Stomach (tissue), 9 donors: Measurements from ENCODE around the gene HOXD4. TPM values are rescaled to one million over a fixed set of nuclear protein-coding genes. Genes with fewer than 3 reads are reported as not detected.

Experiments
- DNase-seq, 2 donors: peaks; one replicate each; pipeline versions ENCODE4 v3.0.0 to v3.0.0-alpha.2; 2013 to 2019
- H3K27ac ChIP-seq, 5 donors: fragments of 200-600 bp in 4 of 5; sonication (generic) in 4 of 5; one replicate each; pipeline ENCODE4 v1.5.1; 2013 to 2019; ENCODE audit warnings: mild to moderate bottlenecking in 1 of 5, moderate library complexity in 1 of 5
- H3K27me3 ChIP-seq, 3 donors: fragments of 200-600 bp; sonication (generic); one replicate each; pipeline ENCODE4 v1.5.1; 2017 to 2019; ENCODE audit warnings: mixed run types in 1 of 3
- H3K36me3 ChIP-seq, 4 donors: fragments of 200-600 bp; sonication (generic); 1 replicate in 3 of 4; 2 replicates in 1 of 4; pipeline ENCODE4 v1.5.1; 2016 to 2019
- H3K4me1 ChIP-seq, 4 donors: fragments of 200-600 bp; sonication (generic); one replicate each; pipeline ENCODE4 v1.5.1; 2016 to 2019
- H3K4me3 ChIP-seq, 4 donors: fragments of 200-600 bp; sonication (generic) in 3 of 4; one replicate each; pipeline ENCODE4 v1.5.1; 2016 to 2019; ENCODE audit warnings: mild to moderate bottlenecking in 1 of 4
- H3K9me3 ChIP-seq, 4 donors: fragments of 200-600 bp; sonication (generic); one replicate each; pipeline ENCODE4 v1.5.1; 2016 to 2019
- CTCF ChIP-seq, 7 experiments: fragments of 450-650 bp in 4 of 7; fragments of 200-600 bp in 3 of 7; sonication (generic) in 3 of 7; IDR thresholded peaks; one replicate each; pipeline ENCODE4 v1.5.1; 2016 to 2019; ENCODE audit warnings: antibody characterized with exemption in 7 of 7, control low read depth in 2 of 7, mild to moderate bottlenecking in 1 of 7
- EP300 ChIP-seq: sonication (generic); formaldehyde crosslinking; IDR thresholded peaks from one replicate; pipeline ENCODE4 v1.6.1; 2017; ENCODE audit warnings: antibody characterized with exemption
- POLR2A ChIP-seq, 4 donors: fragments of 450-650 bp; IDR thresholded peaks; one replicate each; pipeline ENCODE4 v1.6.1; 2016; ENCODE audit warnings: antibody characterized with exemption in 4 of 4, control low read depth in 2 of 4, mild to moderate bottlenecking in 1 of 4, moderate library complexity in 1 of 4
- POLR2AphosphoS5 ChIP-seq, 3 donors: sonication (generic); formaldehyde crosslinking; IDR thresholded peaks; one replicate each; pipeline ENCODE4 v1.6.1; 2016; ENCODE audit warnings: antibody characterized with exemption in 3 of 3
- WGBS, 5 donors: extraction: QIAGEN DNeasy Blood & Tissue Kit in 3 of 5; methylation state at CpG; one replicate each; pipeline versions ENCODE4 v1.1.5 to v1.1.7; 2013 to 2018; 5-methylcytosine and 5-hydroxymethylcytosine counted together
- intact Hi-C: fragments of 100-400 bp; cut with DNase I; formaldehyde crosslinking; loops from one replicate; pipeline ENCODE4 v1.15.1; 2023; ENCODE audit warnings: low total_unique reads
- polyA plus RNA-seq, 3 donors: library from polyadenylated mRNA; stranded (reverse); fragments of 200-250 nt; gene quantifications; one replicate each; pipeline ENCODE4 v1.2.3, GENCODE V29; 2013
- total RNA-seq, 5 donors: library from RNA; depleted of rRNA; stranded (reverse); fragments of >200 nt; gene quantifications; one replicate each; pipeline versions ENCODE4 v1.1.0 to v1.2.3, GENCODE V29; 2014 to 2016
- donor health status: healthy with polysubstance abuse.
- donor health status: Bipolar disorder and iron deficiency.
- donor health status: healthy.

HOXD4 gene
- total and polyA plus RNA-seq, 8 donors, result 0.25 to 9.6 (median 1.6) TPM; not detected in 4

- Histone ChIP-seq H3K27me3 (peaks cover 44 to 100% (median 99%) of the 10 kb centered on the region in 3 donors), H3K27ac (no peak overlapping the region), H3K36me3 (no peaks in the 10 kb centered on the region), H3K4me1 (peaks cover 12 to 65% (median 37%) of the 10 kb centered on the region in 4 donors), H3K9me3 (peaks cover 0 to 14% (median 3%) of the 10 kb centered on the region in 4 donors), H3K4me3 (peak overlapping the region in 2 of 4 donors; percentile 2 to 6)
- intact Hi-C loops, result no loop called here
- 7 to 28% (median 10%) methylated on average over 19 to 44 of the region's 44 CpGs for WGBS, 5 donors
- TF ChIP-seq CTCF (IDR thresholded peaks at IDR 0.05) (no peak), EP300 (no peak), POLR2A (IDR thresholded peaks at IDR 0.05) (no peak), POLR2AphosphoS5 (IDR thresholded peaks at IDR 0.05) (no peak)
- no peak for DNase-seq
Measured at GRCh38 chr2:176159663-176160250, 8.4 kb downstream of the HOXD4 start.

- H3K27me3 ChIP-seq, result peaks cover 46 to 100% (median 100%) of the 10 kb centered on the region in 3 donors
- H3K4me3 ChIP-seq, result peak overlapping the region in 2 of 4 donors; percentile 6 to 15
- intact Hi-C loops, result no loop called here
- TF ChIP-seq EP300 (no peak), POLR2A (IDR thresholded peaks at IDR 0.05) (no peak), CTCF (IDR thresholded peaks at IDR 0.05) (no peak), POLR2AphosphoS5 (IDR thresholded peaks at IDR 0.05) (no peak)
- DNase-seq, result peak in 1 of 2 donors; percentile 68
- peaks cover 0 to 20% (median 3%) of the 10 kb centered on the region in 4 donors for H3K9me3 ChIP-seq
- H3K4me1 ChIP-seq, result peaks cover 12 to 72% (median 41%) of the 10 kb centered on the region in 4 donors
- no peak overlapping the region for H3K27ac ChIP-seq
- no peaks in the 10 kb centered on the region for H3K36me3 ChIP-seq
- WGBS, 5 donors, result 6 to 27% (median 11%) methylated on average over 32 to 50 of the region's 50 CpGs
Measured at GRCh38 chr2:176160251-176160985, 9.1 kb downstream of the HOXD4 start.

- Histone ChIP-seq H3K27me3 (peaks cover 46 to 100% (median 100%) of the 10 kb centered on the region in 3 donors), H3K36me3 (no peaks in the 10 kb centered on the region), H3K4me1 (peaks cover 12 to 74% (median 42%) of the 10 kb centered on the region in 4 donors), H3K27ac (no peak overlapping the region), H3K9me3 (peaks cover 0 to 20% (median 3%) of the 10 kb centered on the region in 4 donors), H3K4me3 (no peak overlapping the region)
- WGBS, 5 donors, result 13 to 26% (median 17%) methylated on average over 21 to 22 of the region's 22 CpGs
- DNase-seq, result no peak
- intact Hi-C loops, result no loop called here
- no peak for TF ChIP-seq EP300
- TF ChIP-seq POLR2AphosphoS5 (IDR thresholded peaks at IDR 0.05), result no peak
- TF ChIP-seq CTCF (IDR thresholded peaks at IDR 0.05), result no peak
- TF ChIP-seq POLR2A (IDR thresholded peaks at IDR 0.05), result no peak
Measured at GRCh38 chr2:176160986-176161824, 9.9 kb downstream of the HOXD4 start.
